UCSD-AML1 (cell line): ENCODE data around the gene PSMD1.
"Not testable (repeated sequence)": the region's sequence is repeated elsewhere in the genome, so short reads cannot be mapped to it uniquely, and the experiment has no call there.

Experiments used
- DNase-seq: peaks from one replicate; lab custom pipeline; 2025; ENCODE audit not compliant: unreplicated experiment; lab: John Stamatoyannopoulos, UW

Gene PSMD1

GRCh38 chr2:231052494-231053451 lies 3.9 kb upstream of the PSMD1 start:
- DNase-seq: peak; percentile 82

- DNase-seq: no peak
Observed at GRCh38 chr2:231053846-231054245, 2.8 kb upstream of the PSMD1 start.

GRCh38 chr2:231057590-231057989 lies 923 bp downstream of the PSMD1 start:
- DNase-seq: no peak

GRCh38 chr2:231058761-231059550 lies 2.3 kb downstream of the PSMD1 start:
- no peak for DNase-seq

- DNase-seq: no peak
Observed at GRCh38 chr2:231059756-231060155, 3.1 kb downstream of the PSMD1 start.

- no peak for DNase-seq
Observed at GRCh38 chr2:231062776-231063175, 6.1 kb downstream of the PSMD1 start.

GRCh38 chr2:231063347-231063746 lies 6.7 kb downstream of the PSMD1 start:
- DNase-seq: no peak

GRCh38 chr2:231065966-231066365 lies 9.3 kb downstream of the PSMD1 start:
- no peak for DNase-seq

GRCh38 chr2:231067531-231067930 lies 10.9 kb downstream of the PSMD1 start:
- not testable (repeated sequence) for DNase-seq

GRCh38 chr2:231068525-231069222 lies 12.0 kb downstream of the PSMD1 start:
- DNase-seq: no peak

- no peak for DNase-seq
Observed at GRCh38 chr2:231069379-231070054, 12.8 kb downstream of the PSMD1 start.

- DNase-seq: no peak
Observed at GRCh38 chr2:231084565-231084964, 27.9 kb downstream of the PSMD1 start.

- no peak for DNase-seq
Observed at GRCh38 chr2:231088754-231089153, 32.1 kb downstream of the PSMD1 start.

GRCh38 chr2:231093933-231094332 lies 37.3 kb downstream of the PSMD1 start:
- DNase-seq: no peak

GRCh38 chr2:231094736-231095346 lies 38.2 kb downstream of the PSMD1 start:
- DNase-seq: no peak

GRCh38 chr2:231099918-231100317 lies 43.3 kb downstream of the PSMD1 start:
- no peak for DNase-seq

- not testable (repeated sequence) for DNase-seq
Observed at GRCh38 chr2:231100321-231100720, 43.7 kb downstream of the PSMD1 start.

- no peak for DNase-seq
Observed at GRCh38 chr2:231100990-231101389, 44.3 kb downstream of the PSMD1 start.

GRCh38 chr2:231102772-231103171 lies 46.1 kb downstream of the PSMD1 start:
- DNase-seq: no peak

- peak; percentile 30 for DNase-seq
Observed at GRCh38 chr2:231104115-231104713, 47.5 kb downstream of the PSMD1 start.
